ENCODE data around the gene POLG.

The POLG gene

DNA sequence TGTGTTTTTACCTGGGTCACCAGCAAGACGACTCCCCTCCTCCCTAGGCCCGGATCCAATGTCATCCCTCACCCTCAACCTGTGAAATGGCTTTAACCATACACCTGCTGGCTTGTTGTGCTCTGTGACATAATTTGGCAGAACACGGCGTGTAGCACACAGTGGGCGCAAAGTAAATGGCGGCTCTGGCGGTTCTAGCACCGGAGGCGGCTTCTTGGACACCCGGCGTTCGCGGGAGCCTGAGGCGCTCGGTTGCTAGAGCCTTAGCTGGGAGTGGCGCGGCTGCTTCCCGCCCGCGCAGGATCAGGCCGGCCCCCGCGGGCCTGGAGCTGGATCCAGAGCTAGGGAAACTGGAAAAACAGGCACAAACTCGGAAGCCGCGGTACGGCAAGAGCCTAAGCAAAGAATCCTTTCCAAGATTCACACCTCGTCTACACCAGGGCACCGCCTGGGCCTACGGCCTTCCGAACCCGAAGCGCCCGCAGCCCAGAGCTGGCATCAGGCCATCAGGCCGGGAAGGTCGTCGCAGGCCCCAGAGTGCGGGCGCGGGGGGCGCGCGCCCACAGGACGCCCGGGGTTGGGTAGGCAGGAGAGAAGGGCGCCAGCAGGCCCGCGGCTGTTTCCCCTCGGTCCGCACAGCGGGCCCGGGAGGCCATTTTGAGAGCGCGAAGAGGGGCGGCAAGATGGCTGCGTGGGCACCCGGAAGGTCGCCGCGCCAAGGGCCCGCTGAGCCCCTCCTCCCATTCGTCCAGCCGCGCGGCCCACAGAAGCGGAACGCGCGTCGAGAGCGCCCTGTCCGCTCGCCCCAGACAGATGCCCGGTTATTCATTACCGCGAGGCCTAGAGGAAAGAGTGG is 43.9 kb upstream of the POLG start:
- Histone ChIP-seq H3K4ac (ENCODE audit: low read depth in 1 of 2, low read length in 2 of 2) (no peak overlapping the region), H3K23ac (ENCODE audit: low read length in 2 of 2) (no peak overlapping the region), H3K27ac (ENCODE audit: low read length, poor library complexity, severe bottlenecking) (no peak overlapping the region), H4K8ac (ENCODE audit: low read length) (no peak overlapping the region), H3K27me3 (ENCODE audit: control insufficient read depth in 1 of 2, insufficient read depth in 1 of 2, low read length in 2 of 2) (peaks cover 97 to 98% of the 10 kb centered on the region in 2 experiments), H3K79me1 (replicated peaks; ENCODE audit: low read length, poor library complexity, severe bottlenecking) (no peaks in the 10 kb centered on the region), H3K4me3 (ENCODE audit: insufficient read depth in 1 of 2, low read depth in 1 of 2, low read length in 2 of 2) (no peak overlapping the region), H3K9ac (ENCODE audit: low read length) (no peak overlapping the region), H3K9me3 (ENCODE audit: control insufficient read depth, low read length) (no peaks in the 10 kb centered on the region), H2BK120ac (ENCODE audit: low read depth, low read length) (no peak overlapping the region), H3K18ac (ENCODE audit: low read depth in 1 of 2, low read length in 2 of 2) (no peak overlapping the region), H3K4me1 (ENCODE audit: control insufficient read depth, insufficient read depth, low read depth, low read length) (peaks cover 13% of the 10 kb centered on the region), H3K14ac (ENCODE audit: low read length in 2 of 2) (no peak overlapping the region), H2BK12ac (ENCODE audit: low read length in 2 of 2) (no peak overlapping the region), H3K36me3 (ENCODE audit: control insufficient read depth in 1 of 2, insufficient read depth in 2 of 2, low read depth in 1 of 2, low read length in 2 of 2) (no peaks in the 10 kb centered on the region), H4K91ac (ENCODE audit: low read length) (no peak overlapping the region), H3K4me2 (ENCODE audit: low read length, poor library complexity, severe bottlenecking) (peak overlapping the region; percentile 27), H2AK5ac (ENCODE audit: low read length, severe bottlenecking) (no peak overlapping the region), H2AFZ (ENCODE audit: low read depth, low read length) (no peak overlapping the region), H2BK5ac (ENCODE audit: low read depth, low read length, poor library complexity, severe bottlenecking) (no peak overlapping the region), H2BK15ac (ENCODE audit: low read depth, poor library complexity, severe bottlenecking) (no peak overlapping the region)
- WGBS: 4% methylated on average over 62 of the region's 76 CpGs
- DNase-seq: no peak

DNA sequence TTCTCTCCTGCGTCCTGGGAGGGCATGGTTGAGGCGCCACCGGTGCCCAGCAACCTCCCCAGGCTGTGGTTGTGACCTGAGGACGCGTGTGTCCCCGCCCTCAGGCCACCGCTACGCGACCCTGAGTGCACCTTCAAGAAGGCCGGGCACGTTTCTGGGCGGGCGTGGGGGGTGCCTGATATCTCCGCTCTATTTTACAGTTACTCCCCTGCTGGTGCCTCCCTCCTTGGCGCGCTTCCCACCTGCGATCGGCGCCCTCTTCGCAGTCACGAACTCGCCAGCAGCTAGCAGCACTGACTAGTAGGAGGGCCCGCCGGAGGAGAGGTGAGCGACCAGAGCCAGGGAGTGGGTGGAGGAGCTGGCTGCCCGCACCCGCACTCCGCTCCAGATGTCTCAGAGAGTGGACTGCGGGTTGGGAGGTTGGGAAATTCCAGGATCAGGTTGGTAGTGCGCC is 43.2 kb upstream of the POLG start:
- Histone ChIP-seq H3K4me2 (ENCODE audit: low read length, poor library complexity, severe bottlenecking) (no peak overlapping the region), H2AK5ac (ENCODE audit: low read length, severe bottlenecking) (no peak overlapping the region), H3K36me3 (ENCODE audit: control insufficient read depth in 1 of 2, insufficient read depth in 2 of 2, low read depth in 1 of 2, low read length in 2 of 2) (no peaks in the 10 kb centered on the region), H3K14ac (ENCODE audit: low read length in 2 of 2) (no peak overlapping the region), H3K79me1 (replicated peaks; ENCODE audit: low read length, poor library complexity, severe bottlenecking) (no peaks in the 10 kb centered on the region), H2BK5ac (ENCODE audit: low read depth, low read length, poor library complexity, severe bottlenecking) (no peak overlapping the region), H2AFZ (ENCODE audit: low read depth, low read length) (no peak overlapping the region), H3K9ac (ENCODE audit: low read length) (no peak overlapping the region), H3K4me3 (ENCODE audit: insufficient read depth in 1 of 2, low read depth in 1 of 2, low read length in 2 of 2) (peak overlapping the region in 1 of 2 experiments; percentile 31), H3K27me3 (ENCODE audit: control insufficient read depth in 1 of 2, insufficient read depth in 1 of 2, low read length in 2 of 2) (peaks cover 96 to 98% of the 10 kb centered on the region in 2 experiments), H3K23ac (ENCODE audit: low read length in 2 of 2) (peak overlapping the region in 1 of 2 experiments; percentile 27), H2BK120ac (ENCODE audit: low read depth, low read length) (no peak overlapping the region), H4K8ac (ENCODE audit: low read length) (no peak overlapping the region), H4K91ac (ENCODE audit: low read length) (no peak overlapping the region), H2BK12ac (ENCODE audit: low read length in 2 of 2) (no peak overlapping the region), H3K4me1 (ENCODE audit: control insufficient read depth, insufficient read depth, low read depth, low read length) (peaks cover 12% of the 10 kb centered on the region), H3K18ac (ENCODE audit: low read depth in 1 of 2, low read length in 2 of 2) (no peak overlapping the region), H3K4ac (ENCODE audit: low read depth in 1 of 2, low read length in 2 of 2) (no peak overlapping the region), H3K9me3 (ENCODE audit: control insufficient read depth, low read length) (no peaks in the 10 kb centered on the region), H2BK15ac (ENCODE audit: low read depth, poor library complexity, severe bottlenecking) (no peak overlapping the region), H3K27ac (ENCODE audit: low read length, poor library complexity, severe bottlenecking) (no peak overlapping the region)
- DNase-seq: no peak
- 3% methylated on average over 29 of the region's 30 CpGs for whole genome bisulfite sequencing

DNA sequence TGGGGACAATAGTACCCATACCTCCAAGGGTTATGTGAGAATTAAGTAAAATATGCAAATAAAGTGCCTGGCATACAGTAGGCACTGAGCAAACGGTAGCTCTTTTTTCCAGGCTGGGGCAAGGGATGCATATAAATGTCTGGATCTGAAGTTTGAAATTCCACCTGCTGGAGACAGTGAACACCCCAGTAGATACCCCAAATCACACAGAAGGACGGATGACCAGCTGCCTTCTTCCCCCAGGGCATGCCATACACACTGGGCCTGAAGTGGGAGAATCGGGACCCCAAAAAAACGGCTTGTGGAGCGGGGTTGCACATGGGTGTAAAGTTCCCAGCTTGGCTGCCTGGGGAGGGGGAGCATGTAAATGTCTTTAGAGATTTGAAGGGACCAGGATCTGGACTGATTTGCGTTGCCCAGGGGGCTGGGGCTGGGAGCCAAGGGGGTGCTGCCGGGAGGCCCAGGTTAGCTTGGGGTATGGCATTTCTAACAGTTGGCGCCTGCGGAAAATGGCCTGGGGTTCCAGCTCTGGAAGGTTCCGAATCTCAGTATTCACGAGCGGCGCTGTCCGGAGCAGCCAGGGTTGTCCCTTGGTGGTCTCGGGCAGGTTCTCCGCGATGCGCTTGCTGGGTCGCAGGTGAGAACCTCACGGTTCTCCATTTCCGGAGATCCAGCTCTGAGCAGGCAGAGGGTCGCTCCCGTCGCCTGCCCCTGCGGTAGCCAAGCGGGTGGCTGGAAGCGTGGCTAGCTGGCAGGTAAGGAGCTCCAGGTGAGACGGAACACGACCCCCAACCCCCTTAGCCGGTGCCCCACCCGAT is 42.6 kb upstream of the POLG start:
- H3K27me3 ChIP-seq (ENCODE audit: control insufficient read depth in 1 of 2, insufficient read depth in 1 of 2, low read length in 2 of 2): peaks cover 98% of the 10 kb centered on the region in 2 experiments
- no peak overlapping the region for H4K91ac ChIP-seq (ENCODE audit: low read length)
- no peak overlapping the region for H3K27ac ChIP-seq (ENCODE audit: low read length, poor library complexity, severe bottlenecking)
- no peak overlapping the region for H3K23ac ChIP-seq (ENCODE audit: low read length in 2 of 2)
- no peak overlapping the region for H2BK12ac ChIP-seq (ENCODE audit: low read length in 2 of 2)
- WGBS: 14% methylated on average over 25 of the region's 31 CpGs
- H3K79me1 ChIP-seq (replicated peaks; ENCODE audit: low read length, poor library complexity, severe bottlenecking): no peaks in the 10 kb centered on the region
- H3K9ac ChIP-seq (ENCODE audit: low read length): no peak overlapping the region
- H3K9me3 ChIP-seq (ENCODE audit: control insufficient read depth, low read length): no peaks in the 10 kb centered on the region
- no peak overlapping the region for H2BK15ac ChIP-seq (ENCODE audit: low read depth, poor library complexity, severe bottlenecking)
- H2AK5ac ChIP-seq (ENCODE audit: low read length, severe bottlenecking): no peak overlapping the region
- peaks cover 12% of the 10 kb centered on the region for H3K4me1 ChIP-seq (ENCODE audit: control insufficient read depth, insufficient read depth, low read depth, low read length)
- no peak overlapping the region for H2AFZ ChIP-seq (ENCODE audit: low read depth, low read length)
- peak overlapping the region in 1 of 2 experiments; percentile 31 for H3K4me3 ChIP-seq (ENCODE audit: insufficient read depth in 1 of 2, low read depth in 1 of 2, low read length in 2 of 2)
- H3K14ac ChIP-seq (ENCODE audit: low read length in 2 of 2): no peak overlapping the region
- no peaks in the 10 kb centered on the region for H3K36me3 ChIP-seq (ENCODE audit: control insufficient read depth in 1 of 2, insufficient read depth in 2 of 2, low read depth in 1 of 2, low read length in 2 of 2)
- no peak overlapping the region for H4K8ac ChIP-seq (ENCODE audit: low read length)
- DNase-seq: no peak
- H3K18ac ChIP-seq (ENCODE audit: low read depth in 1 of 2, low read length in 2 of 2): no peak overlapping the region
- no peak overlapping the region for H3K4ac ChIP-seq (ENCODE audit: low read depth in 1 of 2, low read length in 2 of 2)
- no peak overlapping the region for H2BK120ac ChIP-seq (ENCODE audit: low read depth, low read length)
- H3K4me2 ChIP-seq (ENCODE audit: low read length, poor library complexity, severe bottlenecking): no peak overlapping the region
- H2BK5ac ChIP-seq (ENCODE audit: low read depth, low read length, poor library complexity, severe bottlenecking): no peak overlapping the region

DNA sequence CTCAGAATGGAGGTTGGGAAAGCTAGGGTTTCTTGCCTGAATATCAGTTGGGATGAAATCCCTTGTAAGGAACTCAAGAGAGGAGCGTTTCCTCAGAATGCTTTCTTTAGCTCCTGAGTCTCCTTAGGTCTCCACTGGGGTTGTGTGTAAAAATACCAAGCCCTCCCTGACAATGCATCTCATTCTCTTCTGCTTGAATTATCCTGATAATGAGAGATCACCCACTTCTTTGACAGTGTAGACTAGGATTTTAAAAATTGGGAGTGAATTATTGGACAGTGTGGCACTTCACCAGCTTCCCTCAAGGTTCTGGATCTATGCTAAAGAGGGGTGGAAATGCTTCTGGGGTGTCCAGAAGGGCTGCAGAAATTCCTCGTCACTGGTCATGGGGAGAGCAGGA is 41.8 kb upstream of the POLG start:
- no peaks in the 10 kb centered on the region for H3K79me1 ChIP-seq (replicated peaks; ENCODE audit: low read length, poor library complexity, severe bottlenecking)
- no peak overlapping the region for H2BK5ac ChIP-seq (ENCODE audit: low read depth, low read length, poor library complexity, severe bottlenecking)
- no peak for DNase-seq
- no peak overlapping the region for H3K18ac ChIP-seq (ENCODE audit: low read depth in 1 of 2, low read length in 2 of 2)
- no peak overlapping the region for H3K14ac ChIP-seq (ENCODE audit: low read length in 2 of 2)
- peaks cover 97 to 98% of the 10 kb centered on the region in 2 experiments for H3K27me3 ChIP-seq (ENCODE audit: control insufficient read depth in 1 of 2, insufficient read depth in 1 of 2, low read length in 2 of 2)
- H3K36me3 ChIP-seq (ENCODE audit: control insufficient read depth in 1 of 2, insufficient read depth in 2 of 2, low read depth in 1 of 2, low read length in 2 of 2): no peaks in the 10 kb centered on the region
- H3K9ac ChIP-seq (ENCODE audit: low read length): no peak overlapping the region
- no peak overlapping the region for H3K23ac ChIP-seq (ENCODE audit: low read length in 2 of 2)
- H2AFZ ChIP-seq (ENCODE audit: low read depth, low read length): no peak overlapping the region
- H2BK120ac ChIP-seq (ENCODE audit: low read depth, low read length): no peak overlapping the region
- H3K9me3 ChIP-seq (ENCODE audit: control insufficient read depth, low read length): no peaks in the 10 kb centered on the region
- no peak overlapping the region for H4K8ac ChIP-seq (ENCODE audit: low read length)
- no peak overlapping the region for H3K4me3 ChIP-seq (ENCODE audit: insufficient read depth in 1 of 2, low read depth in 1 of 2, low read length in 2 of 2)
- no peak overlapping the region for H3K27ac ChIP-seq (ENCODE audit: low read length, poor library complexity, severe bottlenecking)
- H3K4me2 ChIP-seq (ENCODE audit: low read length, poor library complexity, severe bottlenecking): no peak overlapping the region
- H2BK15ac ChIP-seq (ENCODE audit: low read depth, poor library complexity, severe bottlenecking): no peak overlapping the region
- 34% methylated on average over 2 of the region's 2 CpGs for WGBS
- no peak overlapping the region for H3K4ac ChIP-seq (ENCODE audit: low read depth in 1 of 2, low read length in 2 of 2)
- H3K4me1 ChIP-seq (ENCODE audit: control insufficient read depth, insufficient read depth, low read depth, low read length): peaks cover 17% of the 10 kb centered on the region
- no peak overlapping the region for H2AK5ac ChIP-seq (ENCODE audit: low read length, severe bottlenecking)
- H4K91ac ChIP-seq (ENCODE audit: low read length): no peak overlapping the region
- H2BK12ac ChIP-seq (ENCODE audit: low read length in 2 of 2): no peak overlapping the region
